NB4 (cell line): ENCODE measurements around the gene KDM6A.

ENCODE experiments used
- MAX ChIP-seq: IDR thresholded peaks from 2 replicates; pipeline ENCODE4 v1.6.1; 2011; ENCODE audit warnings: low read depth, low read length
- MYC ChIP-seq: IDR thresholded peaks from 2 replicates; pipeline ENCODE4 v1.6.1; 2011; ENCODE audit warnings: low read depth, low read length
- POLR2A ChIP-seq: IDR thresholded peaks from 2 replicates; pipeline ENCODE4 v1.6.1; 2011; ENCODE audit warnings: mild to moderate bottlenecking; ENCODE audit not compliant: insufficient read length; ENCODE audit errors: extremely low read depth
- TF ChIP-seq, protein P1 (sequence below): IDR thresholded peaks from one replicate; pipeline ENCODE4 v1.5.1; 2012; ENCODE audit warnings: low read depth, low read length

- no peak for TF ChIP-seq MAX
- TF ChIP-seq, protein P1, sequence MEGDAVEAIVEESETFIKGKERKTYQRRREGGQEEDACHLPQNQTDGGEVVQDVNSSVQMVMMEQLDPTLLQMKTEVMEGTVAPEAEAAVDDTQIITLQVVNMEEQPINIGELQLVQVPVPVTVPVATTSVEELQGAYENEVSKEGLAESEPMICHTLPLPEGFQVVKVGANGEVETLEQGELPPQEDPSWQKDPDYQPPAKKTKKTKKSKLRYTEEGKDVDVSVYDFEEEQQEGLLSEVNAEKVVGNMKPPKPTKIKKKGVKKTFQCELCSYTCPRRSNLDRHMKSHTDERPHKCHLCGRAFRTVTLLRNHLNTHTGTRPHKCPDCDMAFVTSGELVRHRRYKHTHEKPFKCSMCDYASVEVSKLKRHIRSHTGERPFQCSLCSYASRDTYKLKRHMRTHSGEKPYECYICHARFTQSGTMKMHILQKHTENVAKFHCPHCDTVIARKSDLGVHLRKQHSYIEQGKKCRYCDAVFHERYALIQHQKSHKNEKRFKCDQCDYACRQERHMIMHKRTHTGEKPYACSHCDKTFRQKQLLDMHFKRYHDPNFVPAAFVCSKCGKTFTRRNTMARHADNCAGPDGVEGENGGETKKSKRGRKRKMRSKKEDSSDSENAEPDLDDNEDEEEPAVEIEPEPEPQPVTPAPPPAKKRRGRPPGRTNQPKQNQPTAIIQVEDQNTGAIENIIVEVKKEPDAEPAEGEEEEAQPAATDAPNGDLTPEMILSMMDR, result no peak
- no peak for TF ChIP-seq POLR2A
- TF ChIP-seq MYC, result no peak
Measured at GRCh38 chrX:44896876-44897186, 23.8 kb downstream of the KDM6A start.
